Measurements from ENCODE around the gene ZDHHC16. TPM values are rescaled to one million over a fixed set of nuclear protein-coding genes. Genes with fewer than 3 reads are reported as not detected.
"Not testable (repeated sequence)": the region's sequence is repeated elsewhere in the genome, so short reads cannot be mapped to it uniquely, and the experiment has no call there.

The ZDHHC16 gene
- total and polyA plus RNA-seq, 2 experiments from 2014 or later: 30.8 to 85.5 TPM

- H3K4me1 ChIP-seq (ENCODE audit: low read depth): no peaks in the 10 kb centered on the region
- peaks cover 53% of the 10 kb centered on the region for H3K36me3 ChIP-seq
- H3K27me3 ChIP-seq: no peaks in the 10 kb centered on the region
- no peak overlapping the region for H3K27ac ChIP-seq
- no peak for DNase-seq (ENCODE audit: low read depth in 1 of 2, low spot score in 1 of 2)
- no peak for TF ChIP-seq CTCF (IDR thresholded peaks at IDR 0.05; ENCODE audit: low read depth, low read length)
- no peak overlapping the region for H3K4me3 ChIP-seq
- H3K9me3 ChIP-seq (ENCODE audit: low read depth): no peaks in the 10 kb centered on the region
Observed at GRCh38 chr10:97468162-97468561, 22.2 kb downstream of the ZDHHC16 start.

GRCh38 chr10:97468781-97469180, 22.8 kb downstream of the ZDHHC16 start:
- not testable (repeated sequence) for H3K4me3 ChIP-seq; H3K4me1 ChIP-seq (ENCODE audit: low read depth); H3K27ac ChIP-seq; H3K27me3 ChIP-seq; H3K9me3 ChIP-seq (ENCODE audit: low read depth); DNase-seq (ENCODE audit: low read depth in 1 of 2, low spot score in 1 of 2)
- H3K36me3 ChIP-seq: peaks cover 56% of the 10 kb centered on the region

GRCh38 chr10:97474918-97475317, 28.9 kb downstream of the ZDHHC16 start:
- Histone ChIP-seq H3K9me3 (ENCODE audit: low read depth) (no peaks in the 10 kb centered on the region), H3K36me3 (peaks cover 60% of the 10 kb centered on the region), H3K4me1 (ENCODE audit: low read depth) (no peaks in the 10 kb centered on the region), H3K4me3 (no peak overlapping the region), H3K27me3 (no peaks in the 10 kb centered on the region), H3K27ac (no peak overlapping the region)
- no peak for TF ChIP-seq CTCF (IDR thresholded peaks at IDR 0.05; ENCODE audit: low read depth, low read length)
- DNase-seq (ENCODE audit: low read depth in 1 of 2, low spot score in 1 of 2): no peak

GRCh38 chr10:97475936-97476594, 30.1 kb downstream of the ZDHHC16 start:
- Histone ChIP-seq H3K4me1 (ENCODE audit: low read depth) (no peaks in the 10 kb centered on the region), H3K27ac (no peak overlapping the region), H3K36me3 (peaks cover 54% of the 10 kb centered on the region), H3K27me3 (no peaks in the 10 kb centered on the region), H3K4me3 (no peak overlapping the region), H3K9me3 (ENCODE audit: low read depth) (no peaks in the 10 kb centered on the region)
- DNase-seq (ENCODE audit: low read depth in 1 of 2, low spot score in 1 of 2): peak in 1 of 2 donors; percentile 91
- no peak for TF ChIP-seq CTCF (IDR thresholded peaks at IDR 0.05; ENCODE audit: low read depth, low read length)

- peaks cover 32% of the 10 kb centered on the region for H3K36me3 ChIP-seq
- not testable (repeated sequence) for H3K27ac ChIP-seq
Observed at GRCh38 chr10:97479410-97479809, 33.4 kb downstream of the ZDHHC16 start.

GRCh38 chr10:97479939-97480338, 34.0 kb downstream of the ZDHHC16 start:
- DNase-seq (ENCODE audit: low read depth in 1 of 2, low spot score in 1 of 2): no peak
- peaks cover 29% of the 10 kb centered on the region for H3K36me3 ChIP-seq
- no peak overlapping the region for H3K4me3 ChIP-seq
- TF ChIP-seq CTCF (IDR thresholded peaks at IDR 0.05; ENCODE audit: low read depth, low read length): no peak
- H3K27me3 ChIP-seq: no peaks in the 10 kb centered on the region
- no peaks in the 10 kb centered on the region for H3K4me1 ChIP-seq (ENCODE audit: low read depth)
- no peaks in the 10 kb centered on the region for H3K9me3 ChIP-seq (ENCODE audit: low read depth)
- H3K27ac ChIP-seq: no peak overlapping the region

More at GRCh38 chr10:97479410-97479809, 33.4 kb downstream of the ZDHHC16 start:
- H3K9me3 ChIP-seq (ENCODE audit: low read depth); H3K4me3 ChIP-seq; H3K4me1 ChIP-seq (ENCODE audit: low read depth); H3K27me3 ChIP-seq; DNase-seq (ENCODE audit: low read depth in 1 of 2, low spot score in 1 of 2): not testable (repeated sequence)

All from cardiac muscle cell (in vitro differentiated cells and primary cell).